ENCODE results near the gene NME5. TPM values are rescaled to one million over a fixed set of nuclear protein-coding genes. Genes with fewer than 3 reads are reported as not detected.
"Not testable (repeated sequence)": the region's sequence is repeated elsewhere in the genome, so short reads cannot be mapped to it uniquely, and the experiment has no call there.

NME5 gene
- total RNA-seq, 1 donor from 2014 or later = 9.9 TPM

- H3K27me3 Mint-ChIP-seq = no peaks in the 10 kb centered on the region
- H3K4me3 Mint-ChIP-seq (ENCODE audit: low read depth) = no peak overlapping the region
- TF ChIP-seq CTCF (IDR thresholded peaks at IDR 0.05; ENCODE audit: unreplicated experiment) = no peak
- H3K27ac Mint-ChIP-seq = no peak overlapping the region
- H3K4me1 Mint-ChIP-seq (ENCODE audit: low read depth) = no peaks in the 10 kb centered on the region
- H3K9me3 Mint-ChIP-seq (ENCODE audit: low read depth) = no peaks in the 10 kb centered on the region
- H3K36me3 Mint-ChIP-seq (ENCODE audit: insufficient read depth) = no peaks in the 10 kb centered on the region
- DNase-seq (ENCODE audit: low spot score, unreplicated experiment) = no peak
These were observed 61.1 kb downstream of the NME5 start for GRCh38 chr5:138078006-138078643.

- TF ChIP-seq CTCF (IDR thresholded peaks at IDR 0.05; ENCODE audit: unreplicated experiment) = peak; percentile 87
- DNase-seq (ENCODE audit: low spot score, unreplicated experiment) = peak; percentile 47
- no peaks in the 10 kb centered on the region for H3K4me1 Mint-ChIP-seq (ENCODE audit: low read depth)
- no peak overlapping the region for H3K4me3 Mint-ChIP-seq (ENCODE audit: low read depth)
- H3K9me3 Mint-ChIP-seq (ENCODE audit: low read depth) = no peaks in the 10 kb centered on the region
- no peaks in the 10 kb centered on the region for H3K27me3 Mint-ChIP-seq
- no peaks in the 10 kb centered on the region for H3K36me3 Mint-ChIP-seq (ENCODE audit: insufficient read depth)
- no peak overlapping the region for H3K27ac Mint-ChIP-seq
These were observed 62.0 kb downstream of the NME5 start for GRCh38 chr5:138077064-138077696.

- H3K36me3 Mint-ChIP-seq (ENCODE audit: insufficient read depth); DNase-seq (ENCODE audit: low spot score, unreplicated experiment); H3K27ac Mint-ChIP-seq; H3K4me1 Mint-ChIP-seq (ENCODE audit: low read depth); H3K27me3 Mint-ChIP-seq; H3K4me3 Mint-ChIP-seq (ENCODE audit: low read depth); H3K9me3 Mint-ChIP-seq (ENCODE audit: low read depth): not testable (repeated sequence)
These were observed 69.2 kb downstream of the NME5 start for GRCh38 chr5:138070026-138070425.

- peak; percentile 67 for TF ChIP-seq CTCF (IDR thresholded peaks at IDR 0.05; ENCODE audit: unreplicated experiment)
- no peak overlapping the region for H3K4me3 Mint-ChIP-seq (ENCODE audit: low read depth)
- peaks cover 3% of the 10 kb centered on the region for H3K9me3 Mint-ChIP-seq (ENCODE audit: low read depth)
- peak; percentile 41 for DNase-seq (ENCODE audit: low spot score, unreplicated experiment)
- no peaks in the 10 kb centered on the region for H3K36me3 Mint-ChIP-seq (ENCODE audit: insufficient read depth)
- no peaks in the 10 kb centered on the region for H3K4me1 Mint-ChIP-seq (ENCODE audit: low read depth)
- no peaks in the 10 kb centered on the region for H3K27me3 Mint-ChIP-seq
- H3K27ac Mint-ChIP-seq = no peak overlapping the region
These were observed 70.3 kb downstream of the NME5 start for GRCh38 chr5:138068742-138069600.

- Mint-ChIP-seq H3K4me1 (ENCODE audit: low read depth) (no peaks in the 10 kb centered on the region), H3K27me3 (no peaks in the 10 kb centered on the region), H3K36me3 (ENCODE audit: insufficient read depth) (no peaks in the 10 kb centered on the region), H3K9me3 (ENCODE audit: low read depth) (peaks cover 3% of the 10 kb centered on the region), H3K27ac (no peak overlapping the region), H3K4me3 (ENCODE audit: low read depth) (no peak overlapping the region)
- TF ChIP-seq CTCF (IDR thresholded peaks at IDR 0.05; ENCODE audit: unreplicated experiment) = no peak
- no peak for DNase-seq (ENCODE audit: low spot score, unreplicated experiment)
These were observed 71.3 kb downstream of the NME5 start for GRCh38 chr5:138067945-138068344.

Other genes starting within 250 kb of the NME5 start
- not detected in 2 replicates for gene PKD2L2, start 250.0 kb downstream of the NME5 start, total RNA-seq
- 59.8 and 62.1 TPM in 2 replicates for gene FAM13B, start 106.3 kb downstream of the NME5 start, total RNA-seq
- not detected in 2 replicates for gene WNT8A, start 55.4 kb downstream of the NME5 start, total RNA-seq
- 141 and 151 TPM in 2 replicates for gene BRD8, start 39.2 kb upstream of the NME5 start, total RNA-seq
- gene KIF20A, start 39.7 kb upstream of the NME5 start, total RNA-seq = 26.7 and 28.8 TPM in 2 replicates
- gene CDC23, start 73.9 kb upstream of the NME5 start, total RNA-seq = 47.1 and 53.3 TPM in 2 replicates
- gene GFRA3, start 135.2 kb upstream of the NME5 start, total RNA-seq = 22.9 and 24.4 TPM in 2 replicates
- 10.6 and 11.5 TPM in 2 replicates for gene CDC25C, start 192.4 kb upstream of the NME5 start, total RNA-seq
- 56.6 TPM in 2 replicates for gene FAM53C, start 198.8 kb upstream of the NME5 start, total RNA-seq
- 118 and 126 TPM in 2 replicates for gene KDM3B, start 213.3 kb upstream of the NME5 start, total RNA-seq